Vagina (tissue), 2 donors: ENCODE results near the gene CEP162. TPM values are rescaled to one million over a fixed set of nuclear protein-coding genes. Genes with fewer than 3 reads are reported as not detected.
A peak's percentile ranks its signal among the peaks of the same experiment; 100 is the strongest.

Experiments
- DNase-seq, 2 donors: peaks; one replicate each; pipeline ENCODE4 v3.0.0-alpha.2; 2017; ENCODE audit errors: extremely low spot score in 2 of 2
- H3K27ac ChIP-seq: fragments of 200-600 bp; sonication (generic); one replicate; pipeline ENCODE4 v1.5.1; 2019
- H3K27me3 ChIP-seq: fragments of 200-600 bp; sonication (generic); one replicate; pipeline ENCODE4 v1.5.1; 2019
- H3K36me3 ChIP-seq, 2 donors: fragments of 200-600 bp; sonication (generic); one replicate each; pipeline ENCODE4 v1.5.1; 2017 to 2019
- H3K4me1 ChIP-seq: fragments of 200-600 bp; sonication (generic); one replicate; pipeline ENCODE4 v1.5.1; 2019
- H3K4me3 ChIP-seq, 2 donors: fragments of 200-600 bp; sonication (generic); 1 replicate in 1 of 2; 2 replicates in 1 of 2; pipeline ENCODE4 v1.5.1; 2016 to 2019
- H3K9me3 ChIP-seq: fragments of 200-600 bp; sonication (generic); one replicate; pipeline ENCODE4 v1.5.1; 2019
- CTCF ChIP-seq, 3 experiments: fragments of 450-650 bp in 2 of 3; fragments of 200-600 bp in 1 of 3; sonication (generic) in 1 of 3; IDR thresholded peaks; one replicate each; pipeline ENCODE4 v1.5.1; 2017 to 2019; ENCODE audit warnings: antibody characterized with exemption in 3 of 3, mild to moderate bottlenecking in 2 of 3, moderate library complexity in 2 of 3
- POLR2A ChIP-seq, 2 donors: fragments of 450-650 bp; IDR thresholded peaks; one replicate each; pipeline ENCODE4 v1.6.1; 2017; ENCODE audit warnings: antibody characterized with exemption in 2 of 2, mild to moderate bottlenecking in 2 of 2, moderate library complexity in 2 of 2
- POLR2AphosphoS5 ChIP-seq, 2 donors: sonication (generic); formaldehyde crosslinking; IDR thresholded peaks; one replicate each; pipeline ENCODE4 v1.9.0; 2017; ENCODE audit warnings: antibody characterized with exemption in 2 of 2, mild to moderate bottlenecking in 2 of 2, low read depth in 1 of 2; ENCODE audit not compliant: insufficient read depth in 1 of 2
- intact Hi-C: fragments of 100-400 bp; cut with DNase I; formaldehyde crosslinking; loops from one replicate; pipeline ENCODE4 v1.15.1; 2023
- total RNA-seq: library from RNA; depleted of rRNA; stranded (reverse); fragments of >200 nt; gene quantifications from one replicate; pipeline ENCODE4 v1.2.3, GENCODE V29; 2016

The CEP162 gene, protein sequence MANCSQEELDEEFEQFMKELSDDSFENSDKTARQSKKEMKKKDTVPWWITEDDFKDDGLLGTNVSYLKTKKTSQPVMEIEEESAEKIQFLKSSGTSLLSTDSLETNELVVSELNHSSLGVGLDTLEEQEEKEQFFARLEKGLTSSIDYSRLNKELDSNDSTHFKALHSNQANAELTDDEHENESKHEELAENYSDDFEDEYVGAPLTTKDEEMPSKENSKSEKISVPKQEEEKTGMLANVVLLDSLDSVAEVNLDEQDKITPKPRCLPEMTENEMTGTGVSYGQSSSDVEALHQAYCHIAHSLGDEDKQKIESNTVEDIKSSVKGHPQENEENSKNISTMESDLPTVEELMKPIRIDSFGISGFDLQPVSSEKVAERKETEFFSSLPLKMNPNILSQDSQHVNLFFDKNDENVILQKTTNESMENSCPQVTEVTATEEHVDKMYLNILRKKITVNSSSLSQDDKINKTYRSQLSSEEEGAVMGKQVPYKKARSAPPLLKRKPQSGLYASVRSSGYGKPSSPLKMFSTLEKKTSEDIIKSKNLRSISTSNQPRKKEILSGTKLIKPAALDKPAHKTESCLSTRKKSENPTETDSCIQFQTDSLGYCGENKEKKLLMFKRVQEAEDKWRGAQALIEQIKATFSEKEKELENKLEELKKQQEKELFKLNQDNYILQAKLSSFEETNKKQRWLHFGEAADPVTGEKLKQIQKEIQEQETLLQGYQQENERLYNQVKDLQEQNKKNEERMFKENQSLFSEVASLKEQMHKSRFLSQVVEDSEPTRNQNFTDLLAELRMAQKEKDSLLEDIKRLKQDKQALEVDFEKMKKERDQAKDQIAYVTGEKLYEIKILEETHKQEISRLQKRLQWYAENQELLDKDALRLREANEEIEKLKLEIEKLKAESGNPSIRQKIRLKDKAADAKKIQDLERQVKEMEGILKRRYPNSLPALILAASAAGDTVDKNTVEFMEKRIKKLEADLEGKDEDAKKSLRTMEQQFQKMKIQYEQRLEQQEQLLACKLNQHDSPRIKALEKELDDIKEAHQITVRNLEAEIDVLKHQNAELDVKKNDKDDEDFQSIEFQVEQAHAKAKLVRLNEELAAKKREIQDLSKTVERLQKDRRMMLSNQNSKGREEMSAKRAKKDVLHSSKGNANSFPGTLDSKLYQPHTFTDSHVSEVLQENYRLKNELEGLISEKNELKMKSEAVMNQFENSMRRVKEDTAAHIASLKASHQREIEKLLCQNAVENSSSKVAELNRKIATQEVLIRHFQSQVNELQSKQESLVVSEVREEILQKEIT (N-terminal part only)
- 6.1 TPM for total RNA-seq

DNA sequence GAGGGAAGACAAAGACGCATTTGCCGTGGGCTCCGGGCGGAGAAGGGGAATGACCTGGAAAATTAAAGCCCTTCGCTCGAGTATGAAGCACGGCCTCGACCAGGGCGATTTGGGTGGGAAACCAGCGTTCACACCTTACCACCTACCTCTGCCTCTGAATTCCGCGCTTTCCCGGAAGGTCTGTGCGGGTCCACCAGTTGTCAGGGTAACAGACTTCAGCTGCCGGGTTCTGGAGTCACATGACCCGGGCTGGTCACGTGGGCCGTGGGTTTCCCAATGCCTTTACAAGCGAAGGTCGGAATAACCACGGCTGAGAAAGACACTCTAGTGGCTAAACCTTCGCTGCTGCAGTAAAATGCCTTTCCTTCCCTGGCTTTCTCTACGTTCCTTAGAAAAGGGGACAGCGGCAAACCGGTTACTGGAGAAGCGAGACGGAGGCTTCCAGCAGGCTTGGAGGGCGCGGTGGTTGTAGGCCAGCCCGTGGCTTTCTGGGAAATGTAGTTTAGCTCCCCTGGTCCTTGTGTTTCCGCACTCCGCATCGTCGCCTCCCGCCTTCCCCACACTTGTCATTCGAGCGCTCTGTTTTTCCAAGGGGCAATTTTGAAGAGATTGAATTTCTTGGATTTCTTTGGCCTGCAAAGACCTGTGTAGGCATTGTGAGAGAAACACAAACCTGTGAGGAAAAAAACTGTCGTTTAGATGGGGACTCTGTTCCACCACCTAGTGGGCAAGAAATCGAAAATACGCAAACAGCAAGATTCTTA is at the start of gene CEP162:
CEP162 (minus strand) TSS at position 210 of the 764 bp plus-strand sequence. CDS start 1,250 bp downstream, outside the sequence.
- Histone ChIP-seq H3K27ac (peak within 1 kb of the TSS; percentile 77), H3K9me3 (no peaks in the 10 kb centered on the region), H3K27me3 (no peaks in the 10 kb centered on the region), H3K4me3 (peak within 1 kb of the TSS; percentile 61 to 65), H3K36me3 (no peaks in the 10 kb centered on the region), H3K4me1 (peaks cover 12% of the 10 kb centered on the region)
- TF ChIP-seq POLR2A (IDR thresholded peaks at IDR 0.05) (no peak), CTCF (IDR thresholded peaks at IDR 0.05) (peak; percentile 7 to 66 (median 39)), POLR2AphosphoS5 (IDR thresholded peaks at IDR 0.05; ENCODE audit: insufficient read depth in 1 of 2, low read depth in 1 of 2) (peak; percentile 79 to 81)
- intact Hi-C loops, result no loop called here
- peak; percentile 96 to 97 for DNase-seq

DNA sequence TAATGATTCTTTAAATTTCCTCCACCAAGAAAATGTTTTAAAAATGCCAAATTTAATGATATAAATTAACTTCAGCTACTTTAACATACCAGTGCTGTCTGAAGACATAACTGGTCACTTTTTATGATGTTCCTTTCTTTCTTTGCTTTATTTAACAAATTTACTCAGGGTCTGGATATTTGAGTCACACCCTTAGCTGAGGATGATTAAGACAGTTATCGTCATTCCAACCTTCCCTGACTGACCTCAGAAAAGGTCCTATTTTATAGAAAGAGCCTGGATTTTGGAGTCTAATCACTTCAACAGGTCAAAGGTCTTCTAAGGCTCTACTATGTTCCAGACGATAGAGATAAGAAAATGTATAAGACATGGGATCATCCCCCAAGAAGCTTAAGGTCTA is 47.4 kb upstream of the CEP162 start:
- Histone ChIP-seq H3K4me3 (no peak overlapping the region), H3K36me3 (no peaks in the 10 kb centered on the region), H3K27me3 (no peaks in the 10 kb centered on the region), H3K27ac (no peak overlapping the region), H3K9me3 (no peaks in the 10 kb centered on the region), H3K4me1 (no peaks in the 10 kb centered on the region)
- no peak for DNase-seq
- intact Hi-C loops, result no loop called here
- no peak for TF ChIP-seq POLR2AphosphoS5 (IDR thresholded peaks at IDR 0.05; ENCODE audit: insufficient read depth in 1 of 2, low read depth in 1 of 2)
- no peak for TF ChIP-seq POLR2A (IDR thresholded peaks at IDR 0.05)
- no peak for TF ChIP-seq CTCF (IDR thresholded peaks at IDR 0.05)

DNA sequence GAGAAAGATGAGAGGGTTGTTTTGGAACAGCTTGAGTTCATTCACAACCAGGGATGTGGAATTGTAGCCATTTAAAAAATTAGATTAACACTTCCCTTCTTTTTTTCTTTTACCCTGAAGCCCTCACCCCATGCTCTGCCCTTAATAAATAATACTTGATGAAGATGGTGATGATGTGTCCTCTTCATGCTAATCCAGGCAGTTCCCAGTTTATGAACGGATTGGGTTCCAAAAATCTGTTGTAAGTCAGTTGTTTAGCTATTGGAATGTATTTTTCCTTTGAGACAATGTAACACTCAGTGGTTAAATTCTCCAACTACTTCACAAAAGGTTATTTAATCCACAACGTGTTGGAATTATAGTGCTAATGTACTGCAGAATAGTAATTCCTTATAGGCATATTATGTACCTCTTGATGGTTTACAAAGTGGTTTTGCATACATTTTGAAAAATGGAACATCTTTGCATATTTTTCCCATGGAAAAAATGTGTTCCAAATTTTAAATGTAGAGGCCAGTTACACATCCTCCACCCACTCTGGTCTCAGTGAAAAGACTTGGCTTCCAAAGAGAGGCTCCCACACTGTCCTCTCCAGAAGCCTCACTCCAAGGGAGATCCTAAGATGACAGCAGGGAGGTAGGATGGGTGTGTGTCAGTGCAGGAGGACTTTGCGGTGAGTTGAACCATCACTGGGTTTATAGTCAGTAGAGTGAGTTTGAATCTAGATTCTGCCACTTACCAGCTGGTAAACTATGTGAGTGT is 45.8 kb upstream of the CEP162 start:
- H3K27ac ChIP-seq, result no peak overlapping the region
- TF ChIP-seq POLR2A (IDR thresholded peaks at IDR 0.05) (no peak), POLR2AphosphoS5 (IDR thresholded peaks at IDR 0.05; ENCODE audit: insufficient read depth in 1 of 2, low read depth in 1 of 2) (no peak), CTCF (IDR thresholded peaks at IDR 0.05) (no peak)
- intact Hi-C loops, result no loop called here
- no peaks in the 10 kb centered on the region for H3K36me3 ChIP-seq
- no peaks in the 10 kb centered on the region for H3K27me3 ChIP-seq
- no peak overlapping the region for H3K4me3 ChIP-seq
- no peak for DNase-seq
- H3K4me1 ChIP-seq, result no peaks in the 10 kb centered on the region
- no peaks in the 10 kb centered on the region for H3K9me3 ChIP-seq

GRCh38 chr6:84272298-84272697 is 44.9 kb upstream of the CEP162 start:
- intact Hi-C loops, result no loop called here
- Histone ChIP-seq H3K9me3 (no peaks in the 10 kb centered on the region), H3K4me3 (no peak overlapping the region), H3K27me3 (no peaks in the 10 kb centered on the region), H3K4me1 (no peaks in the 10 kb centered on the region), H3K27ac (no peak overlapping the region), H3K36me3 (no peaks in the 10 kb centered on the region)
- no peak for TF ChIP-seq POLR2AphosphoS5 (IDR thresholded peaks at IDR 0.05; ENCODE audit: insufficient read depth in 1 of 2, low read depth in 1 of 2)
- TF ChIP-seq POLR2A (IDR thresholded peaks at IDR 0.05), result no peak
- no peak for TF ChIP-seq CTCF (IDR thresholded peaks at IDR 0.05)
- DNase-seq, result no peak
